Measurements from ENCODE around the gene NARF. TPM values are rescaled to one million over a fixed set of nuclear protein-coding genes. Genes with fewer than 3 reads are reported as not detected.
A peak's percentile ranks its signal among the peaks of the same experiment; 100 is the strongest.
"Not testable (repeated sequence)": the region's sequence is repeated elsewhere in the genome, so short reads cannot be mapped to it uniquely, and the experiment has no call there.

The NARF gene
- polyA plus RNA-seq, 3 donors: 88.2 to 99.3 (median 94.8) TPM

DNA sequence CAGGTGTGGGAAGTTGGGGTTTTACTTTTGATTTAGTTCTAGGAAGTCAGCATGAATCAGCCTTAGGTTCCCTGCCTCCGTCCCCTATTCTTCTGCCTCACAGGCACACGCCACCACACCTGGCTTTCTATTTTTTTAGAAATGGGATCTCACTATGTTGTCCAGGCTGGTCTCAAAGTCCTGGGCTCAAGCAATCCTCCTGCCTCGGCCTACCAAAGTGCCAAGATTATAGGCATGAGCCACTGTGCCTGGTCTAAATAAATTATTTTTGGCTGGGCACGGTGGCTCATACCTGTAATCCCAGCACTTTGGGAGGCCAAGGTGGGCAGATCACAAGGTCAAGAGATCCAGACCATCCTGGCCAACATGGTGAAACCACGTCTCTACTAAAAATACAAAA is 53.1 kb downstream of the NARF start:
- DNase-seq (ENCODE audit: extremely low read depth in 1 of 11, low read depth in 9 of 11, low spot score in 4 of 11): not testable (repeated sequence)

DNA sequence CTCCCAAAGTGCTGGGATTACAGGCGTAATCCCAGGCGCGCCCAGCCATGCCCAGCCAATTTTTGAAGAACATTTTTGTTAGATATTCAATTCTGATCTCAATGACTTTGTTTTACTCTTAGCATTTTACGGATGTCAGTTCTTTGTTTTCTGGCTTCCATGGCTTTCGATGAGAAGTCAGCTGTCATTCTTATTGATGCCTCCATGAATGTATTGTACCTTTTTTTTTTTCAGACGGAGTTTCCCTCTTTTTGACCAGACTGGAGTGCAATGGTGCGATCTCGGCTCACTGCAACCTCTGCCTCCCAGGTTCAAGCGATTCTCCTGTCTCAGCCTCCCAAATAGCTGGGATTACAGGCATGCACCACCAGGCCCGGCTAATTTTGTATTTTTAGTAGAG is 55.3 kb downstream of the NARF start:
- DNase-seq (ENCODE audit: extremely low read depth in 1 of 11, low read depth in 9 of 11, low spot score in 4 of 11): not testable (repeated sequence)

DNA sequence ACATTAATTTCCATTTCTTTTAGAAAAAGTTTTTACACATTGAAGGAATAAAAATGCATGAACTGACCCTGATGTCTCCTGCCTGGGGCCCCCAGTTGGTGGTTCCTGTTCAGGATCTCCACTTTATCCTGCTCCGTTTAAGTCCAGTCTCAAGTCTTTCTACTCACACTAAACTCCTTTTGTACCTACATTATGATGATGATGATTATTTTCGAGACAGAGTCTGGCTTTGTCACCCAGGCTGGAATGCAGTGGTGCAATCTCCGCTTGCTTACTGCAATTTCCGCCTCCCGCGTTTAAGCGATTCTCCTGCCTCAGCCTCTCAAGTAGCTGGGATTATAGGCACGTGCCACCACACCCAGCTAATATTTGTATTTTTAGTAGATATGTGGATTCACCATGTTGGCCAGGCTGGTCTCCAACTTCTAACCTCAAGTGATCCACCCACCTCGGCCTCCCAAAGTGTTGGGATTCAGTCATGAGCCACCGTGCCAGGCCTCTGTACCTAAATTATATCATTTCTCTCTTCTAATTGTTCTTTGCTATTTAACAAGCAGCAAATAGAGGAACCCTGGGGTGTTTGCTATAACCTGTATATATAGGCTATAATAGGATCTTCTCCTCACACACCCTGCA is 58.8 kb downstream of the NARF start:
- DNase-seq (ENCODE audit: extremely low read depth in 1 of 11, low read depth in 9 of 11, low spot score in 4 of 11): no peak

DNA sequence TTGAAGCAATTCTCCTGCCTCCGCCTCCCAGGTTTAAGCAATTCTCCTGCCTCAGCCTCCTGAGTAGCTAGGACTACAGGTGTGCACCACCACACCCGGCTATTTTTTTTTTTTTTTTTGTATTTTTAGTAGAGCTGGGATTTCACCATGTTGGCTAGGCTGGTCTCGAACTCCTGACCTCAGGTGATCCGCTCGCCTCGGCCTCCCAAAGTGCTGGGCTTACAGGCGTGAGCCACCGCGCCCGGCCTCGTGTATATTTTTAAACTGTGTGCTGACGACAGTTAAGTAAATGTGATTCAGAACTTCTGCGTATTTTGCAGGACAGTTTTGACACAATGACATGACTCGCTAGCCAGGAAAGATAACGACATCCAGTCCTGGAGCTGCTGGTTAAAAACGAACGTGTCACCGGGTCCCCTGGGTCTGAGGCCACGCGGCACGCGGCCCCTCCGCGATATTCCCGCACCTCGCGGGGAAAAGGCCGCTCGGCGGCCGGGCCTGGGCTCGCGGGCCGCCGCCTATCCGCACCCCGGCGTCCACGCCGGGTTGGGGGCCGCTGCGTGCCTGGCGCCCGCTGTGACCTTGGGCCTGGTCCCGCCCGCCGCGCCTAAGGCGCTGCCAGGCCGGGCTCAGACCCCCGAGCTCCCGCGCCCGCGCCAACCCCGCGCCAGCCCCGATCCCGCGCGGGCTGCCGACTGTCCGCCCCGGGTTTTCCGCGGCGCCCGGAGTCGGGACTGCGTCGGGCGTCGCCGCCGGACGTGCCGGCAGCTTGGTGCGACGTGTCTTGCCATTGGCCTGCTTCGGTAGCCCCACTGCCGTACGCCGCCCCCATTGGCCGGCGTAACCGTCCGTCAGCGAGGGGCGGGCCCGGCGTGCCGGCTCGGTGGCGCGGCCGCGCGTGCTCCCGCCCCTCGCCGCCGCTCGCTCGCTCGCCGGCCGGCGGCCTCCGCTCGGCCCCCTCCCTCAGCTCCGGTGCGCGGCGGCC is 60.6 kb downstream of the NARF start, which contains the start of gene FOXK2:
TSS of gene FOXK2 (plus strand) at position 907 of the 985 bp plus-strand sequence. CDS start 157 bp downstream, outside the sequence.
- peak in 10 of 11 donors; percentile 84 to 93 (median 92) for DNase-seq (ENCODE audit: extremely low read depth in 1 of 11, low read depth in 9 of 11, low spot score in 4 of 11)

DNA sequence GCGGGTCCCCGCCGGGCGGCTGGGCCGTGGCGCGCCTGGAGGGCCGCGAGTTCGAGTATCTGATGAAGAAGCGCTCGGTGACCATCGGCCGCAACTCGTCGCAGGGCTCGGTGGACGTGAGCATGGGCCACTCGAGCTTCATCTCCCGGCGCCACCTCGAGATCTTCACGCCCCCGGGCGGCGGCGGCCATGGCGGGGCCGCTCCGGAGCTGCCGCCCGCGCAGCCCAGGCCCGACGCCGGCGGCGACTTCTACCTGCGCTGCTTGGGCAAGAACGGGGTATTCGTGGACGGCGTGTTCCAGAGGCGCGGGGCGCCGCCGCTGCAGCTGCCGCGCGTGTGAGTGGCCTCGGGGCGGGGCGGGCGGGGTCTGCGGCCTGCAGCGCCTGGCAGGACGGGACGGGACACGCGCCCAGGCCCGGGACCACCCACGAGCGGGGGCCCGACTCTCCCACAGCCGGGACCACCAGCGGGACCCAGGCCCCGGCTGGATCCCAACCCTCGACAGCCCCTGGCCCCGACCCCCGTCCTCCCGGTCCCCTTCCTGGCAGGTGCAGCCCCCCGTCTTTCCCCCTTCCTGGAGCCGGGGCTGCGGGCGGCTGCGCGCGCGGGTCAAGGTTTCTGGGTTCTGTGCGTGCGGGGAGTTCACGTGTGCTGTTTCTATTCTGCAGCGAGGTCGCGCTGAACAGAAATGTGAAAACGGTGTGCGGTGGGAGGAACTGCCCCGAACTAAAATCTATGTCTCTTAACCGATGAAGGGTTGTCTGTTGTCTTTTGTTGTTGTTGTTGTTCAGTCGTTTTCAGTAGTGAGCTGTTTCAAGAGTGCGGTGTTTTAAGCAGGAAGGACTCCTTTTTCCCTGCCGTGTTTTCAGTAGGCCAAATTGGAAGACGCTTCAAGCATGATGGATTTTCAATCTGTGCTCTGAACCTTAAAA is 61.7 kb downstream of the NARF start:
- DNase-seq (ENCODE audit: extremely low read depth in 1 of 11, low read depth in 9 of 11, low spot score in 4 of 11): no peak

DNA sequence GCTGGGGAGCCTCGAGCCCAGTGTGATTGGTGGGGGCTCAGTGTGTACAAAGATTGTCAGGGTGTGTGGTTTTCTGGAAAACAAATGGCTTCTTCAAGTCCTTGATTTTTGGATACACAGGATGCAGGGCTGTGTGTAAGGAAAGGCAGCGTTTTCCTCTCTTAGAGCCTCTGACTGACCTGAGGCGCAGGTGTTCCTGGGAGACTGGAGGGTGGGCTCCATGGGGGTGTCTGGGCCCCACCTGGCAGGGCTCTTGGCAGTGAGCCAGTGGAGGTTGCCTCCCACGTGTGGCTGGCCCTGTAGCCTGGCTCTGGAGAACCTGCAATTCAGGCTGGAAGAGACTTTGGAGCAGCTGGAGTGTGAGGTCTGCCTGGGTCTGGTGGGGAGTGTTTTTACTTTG is 66.0 kb downstream of the NARF start:
- DNase-seq (ENCODE audit: extremely low read depth in 1 of 11, low read depth in 9 of 11, low spot score in 4 of 11): peak in 2 of 11 donors; percentile 40 to 50

DNA sequence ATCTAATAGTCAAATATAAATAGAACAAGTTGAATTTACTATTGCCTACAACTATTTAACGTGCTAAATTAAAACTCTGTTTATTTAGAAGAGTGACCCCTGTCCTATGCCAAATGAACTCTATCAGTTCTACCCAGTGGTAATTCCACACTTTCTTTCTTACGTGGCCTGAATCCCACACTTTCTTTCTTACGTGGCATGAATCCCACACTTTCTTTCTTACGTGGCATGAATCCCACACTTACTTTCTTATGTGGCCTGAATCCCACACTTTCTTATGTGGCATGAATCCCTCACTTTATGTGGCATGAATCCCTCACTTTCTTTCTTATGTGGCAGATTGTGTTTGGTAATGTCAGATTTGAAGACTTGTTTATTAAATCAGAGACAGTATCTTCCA is 67.2 kb downstream of the NARF start:
- no peak for DNase-seq (ENCODE audit: extremely low read depth in 1 of 11, low read depth in 9 of 11, low spot score in 4 of 11)

DNA sequence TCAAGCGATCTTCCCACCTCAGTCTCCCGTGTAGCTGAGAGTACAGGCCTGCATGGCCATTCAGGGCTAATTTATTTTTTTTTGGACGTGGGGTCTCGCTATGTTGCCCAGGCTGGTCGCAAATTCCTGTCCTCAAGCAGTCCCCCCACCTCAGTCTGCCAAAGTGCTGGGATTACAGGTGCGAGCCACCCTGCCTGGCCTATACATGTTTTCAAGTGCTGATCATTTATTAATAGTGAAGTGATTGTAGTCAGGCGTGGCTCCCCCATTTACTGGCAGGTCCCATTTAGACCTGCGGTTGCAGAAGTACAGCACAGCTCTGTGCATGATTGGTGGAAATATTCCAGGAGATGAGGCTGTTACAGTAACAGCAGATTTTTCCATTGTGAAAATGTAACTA is 69.4 kb downstream of the NARF start:
- DNase-seq (ENCODE audit: extremely low read depth in 1 of 11, low read depth in 9 of 11, low spot score in 4 of 11): no peak

DNA sequence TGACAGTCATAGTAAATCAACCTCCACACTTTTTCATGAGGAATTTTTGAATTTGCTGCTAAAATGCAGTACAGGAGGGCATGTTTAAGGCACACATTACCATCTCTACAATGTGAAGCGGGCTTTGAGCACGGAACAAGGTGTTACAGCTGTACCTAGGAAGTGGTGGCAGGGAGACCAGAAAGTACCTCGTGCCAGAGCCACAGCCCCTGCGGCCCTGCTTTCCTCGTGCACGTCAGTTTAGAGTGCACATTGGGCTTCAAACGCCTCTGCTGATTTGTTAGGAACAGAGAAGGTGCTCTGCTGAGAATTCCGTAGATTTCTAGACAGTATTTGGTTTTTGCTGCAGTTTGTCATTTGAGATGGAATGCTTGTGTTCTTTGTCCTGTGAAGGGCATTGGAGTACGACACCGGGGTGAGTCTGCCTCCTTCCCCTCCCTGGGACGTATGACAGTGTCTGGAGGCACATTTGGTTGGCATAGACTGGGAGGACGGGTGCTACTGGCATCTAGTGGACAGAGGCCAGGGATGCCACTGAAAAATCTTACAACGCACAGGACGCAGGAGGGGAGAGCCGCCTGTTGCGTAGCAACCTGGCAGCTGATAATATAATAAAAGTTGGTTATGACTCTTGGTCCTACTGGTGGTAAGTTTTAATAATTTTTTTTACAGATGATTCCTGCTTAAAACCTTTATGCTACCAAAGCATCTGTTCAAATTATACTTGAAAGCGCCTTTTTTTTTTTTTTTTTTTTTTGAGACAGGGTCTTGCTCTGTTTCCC is 70.1 kb downstream of the NARF start:
- peak in 4 of 11 donors; percentile 28 to 76 (median 60) for DNase-seq (ENCODE audit: extremely low read depth in 1 of 11, low read depth in 9 of 11, low spot score in 4 of 11)

DNA sequence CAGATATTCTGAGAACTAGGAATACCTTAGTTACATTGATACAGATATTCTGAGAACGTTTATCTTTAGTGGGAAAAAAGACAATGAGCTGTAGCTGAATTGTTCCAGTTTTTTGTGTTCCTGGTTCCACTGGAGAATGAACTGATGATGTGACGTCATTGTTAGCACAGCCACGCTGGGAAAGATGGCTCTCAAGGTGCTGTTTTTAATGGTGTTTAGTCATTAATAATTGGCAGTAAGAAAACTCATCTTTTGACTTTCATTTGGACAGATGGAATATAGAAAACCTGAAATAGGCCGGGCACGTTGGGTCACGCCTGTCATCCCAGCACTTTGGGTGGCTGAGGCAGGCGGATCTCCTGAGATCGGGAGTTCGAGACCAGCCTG is 71.4 kb downstream of the NARF start:
- no peak for DNase-seq (ENCODE audit: extremely low read depth in 1 of 11, low read depth in 9 of 11, low spot score in 4 of 11)

DNA sequence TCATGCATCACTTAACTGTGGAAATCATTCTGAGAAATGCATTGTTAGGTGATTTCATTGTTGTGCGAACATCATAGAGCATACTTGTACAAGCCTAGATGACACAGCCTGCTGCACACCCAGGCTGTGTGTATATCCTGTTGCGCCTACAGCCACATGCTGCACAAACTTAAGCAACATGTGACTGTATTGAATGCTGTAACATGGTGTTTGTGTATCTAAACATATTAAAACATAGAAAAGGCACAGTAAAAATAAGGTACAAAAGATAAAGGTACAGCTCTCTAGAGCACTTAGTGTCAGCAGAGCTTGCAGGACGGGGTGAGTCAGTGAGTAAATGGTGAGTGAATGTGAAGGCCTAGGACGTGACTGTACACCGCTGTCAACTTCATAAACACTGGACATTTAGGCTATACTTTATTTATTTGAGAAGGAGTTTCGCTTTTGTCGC is 72.9 kb downstream of the NARF start:
- no peak for DNase-seq (ENCODE audit: extremely low read depth in 1 of 11, low read depth in 9 of 11, low spot score in 4 of 11)

DNA sequence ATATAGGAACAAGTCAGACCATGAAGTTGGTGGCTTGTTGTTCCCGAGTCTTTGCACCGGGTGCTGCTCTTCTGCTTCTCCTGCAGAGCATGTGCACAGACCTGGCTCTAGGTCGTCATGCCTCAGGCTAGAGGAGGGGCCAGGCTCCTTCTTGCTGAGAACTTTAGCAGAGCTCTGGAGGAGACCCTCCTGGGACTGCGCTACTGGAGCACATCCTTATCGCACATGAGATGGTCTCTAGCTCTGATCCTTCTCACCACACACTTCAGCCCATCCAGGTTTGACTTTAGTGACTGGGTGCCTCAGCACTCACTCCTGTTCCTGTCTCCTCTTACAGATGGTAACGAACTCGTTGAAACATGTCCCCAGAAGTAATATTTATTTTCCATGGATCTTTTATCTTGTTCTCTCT is 75.9 kb downstream of the NARF start:
- DNase-seq (ENCODE audit: extremely low read depth in 1 of 11, low read depth in 9 of 11, low spot score in 4 of 11): no peak

DNA sequence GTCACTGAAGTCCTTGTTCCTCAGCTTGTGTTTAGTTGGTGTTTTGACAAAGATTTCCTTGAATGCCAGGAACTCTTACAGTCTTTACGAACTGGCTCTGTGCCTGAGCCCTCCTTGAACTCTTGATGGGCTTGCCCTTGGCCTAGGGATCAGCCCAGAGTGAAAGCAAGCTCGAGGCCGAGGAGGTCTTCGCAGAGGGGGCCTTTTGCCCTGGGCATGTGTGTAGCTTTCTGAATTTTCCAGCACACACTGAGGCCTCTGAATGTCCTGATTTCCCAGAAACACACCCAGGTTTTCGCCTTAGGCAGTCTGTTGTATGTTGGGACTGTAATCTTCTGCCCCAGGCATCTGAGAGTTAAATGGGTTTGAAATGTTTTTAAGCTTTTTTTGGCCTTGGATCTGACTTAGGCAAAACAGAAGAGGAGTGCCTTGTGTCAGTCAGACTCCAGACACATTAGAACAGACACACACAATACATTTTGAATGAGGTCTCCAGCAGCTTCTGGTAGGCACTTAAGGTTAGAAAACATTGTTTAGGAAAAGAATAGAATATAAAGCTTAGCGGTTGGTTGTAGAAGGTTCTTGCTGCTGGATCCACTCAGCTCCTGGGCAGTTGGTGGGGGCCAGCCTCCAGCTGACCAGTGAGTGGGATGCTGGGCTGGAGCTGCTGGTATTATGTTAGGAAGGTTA is 78.1 kb downstream of the NARF start:
- DNase-seq (ENCODE audit: extremely low read depth in 1 of 11, low read depth in 9 of 11, low spot score in 4 of 11): no peak

DNA sequence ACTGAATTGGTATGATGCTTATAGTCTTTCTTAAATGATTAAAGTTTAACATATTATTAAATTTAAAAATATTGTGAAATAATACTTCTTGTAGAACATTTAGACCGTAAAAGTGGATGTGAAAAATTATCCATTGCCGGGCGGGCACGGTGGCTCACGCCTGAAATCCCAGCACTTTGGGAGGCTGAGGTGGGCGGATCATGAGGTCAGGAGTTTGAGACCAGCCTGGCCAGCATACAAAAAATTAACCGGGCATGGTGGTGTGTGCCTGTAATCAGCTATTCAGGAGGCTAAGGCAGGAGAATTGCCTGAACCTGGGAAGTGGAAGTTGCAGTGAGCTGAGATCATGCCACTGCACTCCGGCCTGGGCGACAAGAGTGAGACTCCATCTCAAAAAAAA is 78.7 kb downstream of the NARF start:
- not testable (repeated sequence) for DNase-seq (ENCODE audit: extremely low read depth in 1 of 11, low read depth in 9 of 11, low spot score in 4 of 11)

DNA sequence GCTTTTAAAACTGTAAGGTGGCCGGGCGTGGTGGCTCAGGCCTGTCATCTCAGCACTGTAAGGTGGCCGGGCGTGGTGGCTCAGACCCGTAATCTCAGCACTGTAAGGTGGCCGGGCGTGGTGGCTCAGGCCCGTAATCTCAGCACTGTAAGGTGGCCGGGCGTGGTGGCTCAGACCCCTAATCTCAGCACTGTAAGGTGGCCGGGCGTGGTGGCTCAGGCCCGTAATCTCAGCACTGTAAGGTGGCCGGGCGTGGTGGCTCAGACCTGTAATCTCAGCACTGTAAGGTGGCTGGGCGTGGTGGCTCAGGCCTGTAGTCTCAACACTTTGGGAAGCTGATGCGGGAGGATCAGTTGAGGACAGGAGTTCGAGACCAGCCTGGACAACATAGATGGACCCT is 80.5 kb downstream of the NARF start:
- not testable (repeated sequence) for DNase-seq (ENCODE audit: extremely low read depth in 1 of 11, low read depth in 9 of 11, low spot score in 4 of 11)
